HG03354 (cell line): ENCODE data around the gene PM20D1.
A peak's percentile ranks its signal among the peaks of the same experiment; 100 is the strongest.

Experiments
- ATAC-seq: cut with Tn5 transposase; IDR thresholded peaks from one replicate; pipeline ENCODE4 v1.9.1; 2021; ENCODE audit warnings: mild to moderate bottlenecking; ENCODE audit not compliant: unreplicated experiment, poor library complexity, severe bottlenecking

The PM20D1 gene

GRCh38 chr1:205810448-205811157, 39.3 kb downstream of the PM20D1 start:
- ATAC-seq = no peak

GRCh38 chr1:205809942-205810345, 40.0 kb downstream of the PM20D1 start:
- ATAC-seq = no peak

GRCh38 chr1:205809469-205809868, 40.5 kb downstream of the PM20D1 start:
- ATAC-seq = no peak

- ATAC-seq = no peak
Observed at GRCh38 chr1:205805082-205805711, 44.7 kb downstream of the PM20D1 start.

GRCh38 chr1:205804605-205805004, 45.3 kb downstream of the PM20D1 start:
- no peak for ATAC-seq

GRCh38 chr1:205803986-205804385, 45.9 kb downstream of the PM20D1 start:
- no peak for ATAC-seq

- no peak for ATAC-seq
Observed at GRCh38 chr1:205802060-205802459, 47.9 kb downstream of the PM20D1 start.

- no peak for ATAC-seq
Observed at GRCh38 chr1:205800981-205801703, 48.8 kb downstream of the PM20D1 start.

GRCh38 chr1:205800427-205800826, 49.5 kb downstream of the PM20D1 start:
- ATAC-seq = no peak

GRCh38 chr1:205798577-205798976, 51.4 kb downstream of the PM20D1 start:
- ATAC-seq = no peak

- no peak for ATAC-seq
Observed at GRCh38 chr1:205797168-205797567, 52.8 kb downstream of the PM20D1 start.

GRCh38 chr1:205794011-205794730, 55.8 kb downstream of the PM20D1 start:
- no peak for ATAC-seq

GRCh38 chr1:205792961-205793673, 56.8 kb downstream of the PM20D1 start:
- peak; percentile 16 for ATAC-seq

GRCh38 chr1:205792481-205792881, 57.5 kb downstream of the PM20D1 start:
- peak; percentile 62 for ATAC-seq

GRCh38 chr1:205791568-205792180, 58.3 kb downstream of the PM20D1 start:
- peak; percentile 57 for ATAC-seq

- ATAC-seq = no peak
Observed at GRCh38 chr1:205787287-205787916, 62.5 kb downstream of the PM20D1 start.

GRCh38 chr1:205786601-205787000, 63.3 kb downstream of the PM20D1 start:
- no peak for ATAC-seq

GRCh38 chr1:205785446-205785845, 64.5 kb downstream of the PM20D1 start:
- ATAC-seq = no peak

- ATAC-seq = no peak
Observed at GRCh38 chr1:205783904-205784303, 66.0 kb downstream of the PM20D1 start.
